DMS53 treated with DMSO at 0.1 percent for 48 hours (cell line): ENCODE measurements around the gene VAMP4.

ENCODE experiments used
- DNase-seq: peaks from one replicate; lab custom pipeline; 2025; ENCODE audit not compliant: unreplicated experiment; lab: John Stamatoyannopoulos, UW

VAMP4 gene

DNA sequence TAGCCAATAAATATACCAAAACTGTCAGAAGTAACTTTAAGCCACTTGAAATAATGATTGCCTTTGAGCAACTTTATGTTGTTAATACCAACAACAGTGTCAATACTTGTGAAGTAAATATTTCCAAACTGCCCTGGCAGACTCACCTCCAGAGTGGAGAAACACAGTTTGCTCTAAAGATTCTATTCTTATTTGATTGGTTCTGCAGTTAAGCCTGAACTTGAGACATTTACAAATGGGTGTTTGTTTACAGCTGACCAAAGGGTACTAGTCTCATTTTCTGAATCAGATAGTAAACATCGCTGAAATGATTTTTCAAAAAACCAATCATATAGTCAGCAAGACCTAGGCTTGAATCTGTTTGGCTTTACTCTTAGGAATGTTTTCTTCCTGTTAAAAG lies 88.1 kb downstream of the VAMP4 start:
- DNase-seq: no peak

DNA sequence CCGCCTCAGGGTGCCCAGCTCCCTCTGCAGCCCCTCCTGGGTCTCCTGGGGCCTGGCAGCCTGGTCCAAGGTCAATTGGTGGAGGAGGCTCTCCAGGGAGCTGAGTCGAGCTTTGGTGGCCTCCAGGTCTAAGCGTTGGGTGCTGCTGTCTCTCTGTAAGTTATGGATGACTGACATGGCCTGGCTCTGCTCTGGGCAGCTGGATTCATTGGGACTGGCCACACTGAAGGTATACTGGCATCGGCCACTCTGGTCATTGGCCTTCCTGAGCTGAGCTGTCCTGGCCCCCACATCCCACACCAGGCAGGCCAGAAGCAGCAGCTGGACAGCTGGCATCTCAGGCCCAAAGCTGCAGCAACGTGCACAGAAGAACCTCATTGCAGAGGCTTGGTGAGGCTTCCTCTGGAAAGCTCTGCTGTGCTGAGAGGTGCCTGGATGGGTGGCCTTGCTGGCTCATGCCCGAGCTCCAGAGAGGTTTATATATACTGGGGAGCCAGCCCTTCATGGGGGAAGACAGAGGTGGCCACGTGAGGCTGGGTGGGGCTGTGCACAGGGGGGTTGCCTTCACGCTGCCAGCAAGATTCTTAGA lies 89.5 kb downstream of the VAMP4 start, which contains the start of gene MYOC:
Gene MYOC (minus strand): TSS at position 455 of the 589 bp plus-strand sequence. CDS start 77 bp downstream, at position 378.
- no peak for DNase-seq
